PC-3 (cell line): ENCODE measurements around the gene KCNJ9. TPM values are rescaled to one million over a fixed set of nuclear protein-coding genes. Genes with fewer than 3 reads are reported as not detected.

Experiments
- ATAC-seq: fragments of 200-7000 bp; cut with Tn5 transposase; 2 replicates; pipeline ENCODE4 v1.9.1; 2020; ENCODE audit warnings: mild to moderate bottlenecking, moderate library complexity
- BruUV-seq: library from RNA; stranded (reverse); fragments of 400-500 nt; replicated peaks from 2 replicates; lab custom pipeline; 2021; lab: Mats Ljungman, UMichigan
- CTCF ChIA-PET: fragments of 300-600 bp; sonication (Branson Sonifier 250); formaldehyde crosslinking; loops from one replicate; lab custom pipeline; 2022; ENCODE audit warnings: antibody characterized with exemption; lab: Charles Lee
- POLR2A ChIA-PET: fragments of 300-600 bp; sonication (Branson Sonifier 250); formaldehyde crosslinking; loops from one replicate; lab custom pipeline; 2022; ENCODE audit warnings: antibody characterized with exemption; ENCODE audit not compliant: unreplicated experiment; lab: Charles Lee
- DNase-seq: peaks from one replicate; pipeline ENCODE4 v3.0.0-alpha.2; 2015
- H2AFZ ChIP-seq: fragments of 300-600 bp; sonication (generic); 2 replicates; pipeline ENCODE4 v1.6.0; 2016; ENCODE audit warnings: antibody characterized with exemption, low read length
- H3F3A ChIP-seq: fragments of 300-600 bp; sonication (generic); one replicate; pipeline ENCODE4 v1.6.0; 2017; ENCODE audit warnings: antibody characterized with exemption, low read length, control low read depth, mild to moderate bottlenecking; ENCODE audit not compliant: unreplicated experiment
- H3K27ac ChIP-seq: fragments of 300-600 bp; sonication (generic); 2 replicates; pipeline ENCODE4 v1.5.1; 2016; ENCODE audit warnings: mild to moderate bottlenecking, low read length
- H3K27me3 ChIP-seq: fragments of 300-600 bp; sonication (generic); 2 replicates; pipeline ENCODE4 v1.6.1; 2016; ENCODE audit warnings: low read length, mixed read lengths
- H3K36me3 ChIP-seq: fragments of 300-600 bp; sonication (generic); 2 replicates; pipeline ENCODE4 v1.6.1; 2016; ENCODE audit warnings: low read depth, mixed run types, low read length, mixed read lengths
- H3K4me1 ChIP-seq: fragments of 300-600 bp; sonication (generic); 2 replicates; pipeline ENCODE4 v1.5.1; 2016; ENCODE audit warnings: low read length; ENCODE audit not compliant: insufficient read depth
- H3K4me2 ChIP-seq: fragments of 300-600 bp; sonication (generic); 2 replicates; pipeline ENCODE4 v1.6.0; 2016; ENCODE audit warnings: low read length
- H3K4me3 ChIP-seq: fragments of 300-600 bp; sonication (generic); 2 replicates; pipeline ENCODE4 v1.5.1; 2016; ENCODE audit warnings: mild to moderate bottlenecking, low read length, mixed read lengths
- H3K79me2 ChIP-seq: fragments of 300-600 bp; sonication (generic); 2 replicates; pipeline ENCODE4 v1.6.1; 2017; ENCODE audit warnings: low read length, mixed read lengths
- H3K9ac ChIP-seq: fragments of 300-600 bp; sonication (generic); 2 replicates; pipeline ENCODE4 v1.6.0; 2016; ENCODE audit warnings: mild to moderate bottlenecking, low read length
- H3K9me2 ChIP-seq: fragments of 300-600 bp; sonication (generic); replicated peaks from 2 replicates; pipeline ENCODE4 v1.6.1; 2016; ENCODE audit warnings: mixed run types, low read length, mixed read lengths
- H3K9me3 ChIP-seq: fragments of 300-600 bp; sonication (generic); 2 replicates; pipeline ENCODE4 v1.6.1; 2016; ENCODE audit warnings: low read length, mixed read lengths
- H4K20me1 ChIP-seq: fragments of 300-600 bp; sonication (generic); 2 replicates; pipeline ENCODE4 v1.6.1; 2016; ENCODE audit warnings: low read length, mixed read lengths
- CTCF ChIP-seq: fragments of 300-600 bp; sonication (generic); conservative IDR thresholded peaks from 2 replicates; pipeline ENCODE4 v1.5.1; 2017; ENCODE audit warnings: antibody characterized with exemption, low read depth, mild to moderate bottlenecking, low read length
- EZH2 ChIP-seq: fragments of 300-600 bp; sonication (generic); IDR thresholded peaks from one replicate; pipeline ENCODE4 v1.6.1; 2017; ENCODE audit warnings: antibody characterized with exemption, mild to moderate bottlenecking, low read length; ENCODE audit not compliant: unreplicated experiment
- EZH2phosphoT487 ChIP-seq: fragments of 300-600 bp; sonication (generic); IDR thresholded peaks from 2 replicates; pipeline ENCODE4 v1.6.1; 2018; ENCODE audit warnings: mild to moderate bottlenecking, antibody characterized with exemption, low read length, borderline replicate concordance
- intact Hi-C: fragments of 100-400 bp; cut with micrococcal nuclease; formaldehyde crosslinking; loops from 2 replicates; pipeline ENCODE4 v1.9.0; 2023
- total RNA-seq: library from RNA; depleted of rRNA; stranded (reverse); fragments of >200 nt; gene quantifications from 2 replicates; pipeline ENCODE4 v1.2.3, GENCODE V29; 2014

The KCNJ9 gene
- total RNA-seq, 1 experiment from 2014 or later: not detected

DNA sequence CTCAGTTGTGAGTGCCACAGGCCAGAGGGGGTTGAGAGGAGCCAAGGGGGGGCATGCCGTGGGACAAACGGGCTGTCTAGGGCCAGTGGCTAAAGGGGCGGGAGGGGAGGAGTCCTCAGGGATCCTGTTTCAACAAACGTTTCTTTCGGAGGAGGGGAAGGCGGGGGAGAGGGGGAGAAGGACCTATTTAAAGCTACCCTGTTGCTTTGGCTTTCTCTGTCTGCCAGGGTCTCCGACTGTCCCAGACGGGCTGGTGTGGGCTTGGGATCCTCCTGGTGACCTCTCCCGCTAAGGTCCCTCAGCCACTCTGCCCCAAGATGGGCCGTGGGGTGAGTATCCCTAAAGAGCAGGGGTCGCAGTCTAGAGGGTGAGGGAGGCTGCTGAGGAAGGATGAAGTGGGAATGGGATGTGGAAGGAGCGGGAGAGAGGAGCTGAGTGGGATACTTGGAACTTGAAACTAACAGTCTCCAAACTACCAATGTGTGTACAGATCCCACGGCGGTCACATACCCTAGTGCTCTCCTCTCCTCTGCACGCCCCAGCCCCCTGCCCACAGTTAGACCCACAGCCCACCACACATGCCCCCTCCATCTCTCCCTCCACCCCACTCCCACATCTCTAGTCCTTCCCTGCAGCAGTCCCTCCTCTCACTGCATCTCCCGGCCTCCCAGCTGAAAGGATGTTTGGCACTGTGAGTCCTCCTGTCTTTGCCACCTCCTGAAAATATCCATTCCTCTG lies 34.4 kb downstream of the KCNJ9 start, which contains the start of gene ATP1A2:
Gene ATP1A2 (plus strand): TSS at position 215 of the 738 bp plus-strand sequence. CDS start 103 bp downstream, at position 318.
- Histone ChIP-seq H3K4me2 (no peak within 1 kb of the TSS), H3K79me2 (no peaks in the 10 kb centered on the region), H3K36me3 (no peaks in the 10 kb centered on the region), H4K20me1 (no peaks in the 10 kb centered on the region), H3K9ac (no peak within 1 kb of the TSS), H3K27ac (no peak within 1 kb of the TSS), H3K27me3 (no peaks in the 10 kb centered on the region), H3K9me3 (no peaks in the 10 kb centered on the region), H3K9me2 (no peaks in the 10 kb centered on the region), H3K4me1 (no peaks in the 10 kb centered on the region), H3K4me3 (no peak within 1 kb of the TSS), H3F3A (no peaks in the 10 kb centered on the region), H2AFZ (no peak within 1 kb of the TSS)
- no peak for TF ChIP-seq EZH2phosphoT487
- TF ChIP-seq CTCF: no peak
- TF ChIP-seq EZH2: no peak
- intact Hi-C loops: no loop called here
- ChIA-PET CTCF (no interaction called here), POLR2A (no interaction called here)
- ATAC-seq (no peak), DNase-seq (no peak)
- BruUV-seq: no TSS peak

DNA sequence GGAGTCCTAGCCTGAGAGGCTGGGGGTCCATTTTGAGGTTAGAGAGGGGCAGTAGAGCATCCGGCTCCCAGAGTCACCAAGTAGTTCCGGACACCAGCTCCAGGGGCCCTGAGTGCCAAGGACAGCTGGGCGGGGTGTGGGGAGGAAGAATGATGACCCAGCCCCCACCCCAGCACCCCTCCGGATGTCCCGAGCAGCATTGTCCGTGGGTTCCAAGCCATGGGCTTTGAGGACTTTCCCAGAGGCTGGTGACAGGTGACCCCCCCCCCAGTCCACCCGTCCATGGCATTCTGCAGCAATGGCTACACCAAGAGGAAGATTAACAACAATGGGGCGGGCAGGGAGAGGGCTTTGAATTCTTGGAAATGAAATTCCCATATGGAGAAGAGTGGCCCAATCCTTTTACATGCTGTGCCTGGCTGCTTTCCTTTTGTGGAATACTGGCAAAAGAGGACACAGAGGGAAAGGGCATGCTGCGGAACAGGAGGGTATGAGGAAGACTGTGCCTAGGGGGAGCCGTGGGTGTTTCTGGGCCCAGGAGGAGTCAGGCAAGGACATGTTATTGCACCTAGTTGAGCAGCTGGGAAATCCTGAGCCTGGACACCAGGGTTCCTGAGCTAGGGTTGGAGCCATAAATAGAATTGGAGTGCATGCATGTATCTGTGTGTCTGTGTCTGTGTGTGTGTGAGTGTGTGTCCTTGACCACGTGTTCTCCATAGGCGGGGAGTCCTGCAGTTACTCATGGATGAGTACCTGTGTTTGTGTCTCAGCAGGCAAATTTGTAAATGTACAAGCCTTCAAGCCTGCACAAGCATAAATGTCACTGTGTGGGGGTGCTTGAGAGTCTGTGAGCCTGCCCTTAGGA lies 35.2 kb downstream of the KCNJ9 start:
- Histone ChIP-seq H3K9ac (no peak overlapping the region), H3F3A (no peaks in the 10 kb centered on the region), H3K4me3 (no peak overlapping the region), H3K4me2 (no peak overlapping the region), H3K9me2 (no peaks in the 10 kb centered on the region), H4K20me1 (no peaks in the 10 kb centered on the region), H3K27ac (no peak overlapping the region), H3K9me3 (no peaks in the 10 kb centered on the region), H3K36me3 (no peaks in the 10 kb centered on the region), H3K4me1 (no peaks in the 10 kb centered on the region), H3K79me2 (no peaks in the 10 kb centered on the region), H3K27me3 (no peaks in the 10 kb centered on the region), H2AFZ (no peak overlapping the region)
- ATAC-seq (no peak), DNase-seq (peak; percentile 39)
- intact Hi-C loops: no loop called here
- no peak for TF ChIP-seq EZH2
- TF ChIP-seq CTCF: no peak
- no peak for TF ChIP-seq EZH2phosphoT487
- no TSS peak for BruUV-seq
- POLR2A ChIA-PET: no interaction called here
- CTCF ChIA-PET: no interaction called here

DNA sequence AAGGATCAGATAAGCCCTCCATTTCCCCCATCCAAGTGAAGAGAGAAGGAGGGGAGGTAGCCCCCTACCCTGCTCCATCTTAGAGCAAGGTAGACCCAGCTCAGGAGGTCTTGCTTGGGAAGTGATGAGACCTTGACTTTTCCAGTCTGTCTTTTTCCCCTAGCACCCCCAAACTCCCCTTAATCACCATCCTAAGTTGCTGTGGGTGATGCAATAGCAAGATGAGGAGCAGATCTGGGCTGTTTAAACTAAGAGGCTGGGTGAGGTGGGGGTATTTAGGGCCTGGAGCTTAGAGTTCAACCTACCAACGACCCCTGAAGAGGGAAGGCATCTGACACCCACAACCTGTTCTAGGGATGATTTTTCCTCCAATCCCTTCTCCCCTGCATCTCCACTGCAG lies 36.0 kb downstream of the KCNJ9 start:
- H3K27ac ChIP-seq: no peak overlapping the region
- H3K4me1 ChIP-seq: no peaks in the 10 kb centered on the region
- ChIA-PET CTCF (no interaction called here), POLR2A (no interaction called here)
- no peak overlapping the region for H3K4me3 ChIP-seq
- DNase-seq: no peak
- H4K20me1 ChIP-seq: no peaks in the 10 kb centered on the region
- no peak overlapping the region for H3K4me2 ChIP-seq
- no TSS peak for BruUV-seq
- intact Hi-C loops: no loop called here
- H3K79me2 ChIP-seq: no peaks in the 10 kb centered on the region
- no peaks in the 10 kb centered on the region for H3F3A ChIP-seq
- H2AFZ ChIP-seq: no peak overlapping the region
- no peak for ATAC-seq
- no peaks in the 10 kb centered on the region for H3K36me3 ChIP-seq
- TF ChIP-seq EZH2 (no peak), CTCF (no peak), EZH2phosphoT487 (no peak)
- no peaks in the 10 kb centered on the region for H3K27me3 ChIP-seq
- no peaks in the 10 kb centered on the region for H3K9me2 ChIP-seq
- no peaks in the 10 kb centered on the region for H3K9me3 ChIP-seq
- no peak overlapping the region for H3K9ac ChIP-seq
